ENCODE results near the gene GPR161.

GRCh38 chr1:168150283-168150682 lies 13.6 kb upstream of the GPR161 start:
- TF ChIP-seq CTCF (conservative IDR thresholded peaks at IDR 0.05; ENCODE audit: low read depth, low read length), result no peak
- no peak for TF ChIP-seq EZH2 (IDR thresholded peaks at IDR 0.05; ENCODE audit: low read length, unreplicated experiment)

Measured in PC-3 (cell line).